Measurements from ENCODE around the gene ZNF205. TPM values are rescaled to one million over a fixed set of nuclear protein-coding genes. Genes with fewer than 3 reads are reported as not detected.

The ZNF205 gene
- total RNA-seq, 1 donor from 2014 or later: 31.6 TPM

DNA sequence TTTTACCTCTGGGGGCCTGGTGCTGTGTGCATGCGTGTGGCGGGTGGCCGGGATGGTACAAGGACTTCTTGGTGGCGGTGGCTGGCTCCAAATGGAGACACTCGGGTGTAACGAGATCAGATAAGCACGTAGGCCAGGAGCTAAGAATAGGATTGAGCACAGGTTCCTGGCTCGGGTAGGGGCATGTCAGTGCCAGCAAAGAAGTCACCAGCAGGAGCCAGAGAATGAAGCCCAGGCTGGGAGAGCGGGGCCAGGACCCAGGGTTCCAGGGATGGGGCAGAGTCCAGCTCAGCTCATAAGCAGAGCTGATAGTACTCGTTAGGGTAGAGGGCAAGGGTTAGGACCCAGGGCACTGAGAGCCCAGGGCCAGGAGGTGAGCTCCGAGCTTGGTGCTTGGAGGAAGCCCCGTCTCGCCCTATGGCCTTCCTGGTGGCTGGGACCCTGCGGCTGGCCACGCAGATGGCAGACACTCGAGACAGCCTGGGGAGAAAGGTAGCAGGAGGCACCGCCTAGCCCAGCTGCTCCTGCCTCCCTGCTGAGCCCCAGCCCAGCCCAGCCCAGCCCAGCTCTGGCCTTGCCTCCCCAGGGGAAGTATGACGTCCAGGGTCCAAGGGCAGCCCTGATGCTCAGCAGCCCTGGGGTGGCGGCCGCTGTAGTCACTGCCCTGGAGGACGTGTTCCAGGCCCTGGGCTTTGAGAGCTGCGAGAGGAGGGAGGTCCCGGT is 31.4 kb downstream of the ZNF205 start:
- peak; percentile 64 for DNase-seq
- peak overlapping the region; percentile 78 for H3K27ac Mint-ChIP-seq (ENCODE audit: unreplicated experiment)
- peak overlapping the region; percentile 59 for H3K4me3 Mint-ChIP-seq (ENCODE audit: unreplicated experiment)
- H3K4me1 Mint-ChIP-seq (ENCODE audit: low read depth, unreplicated experiment): peaks cover 9% of the 10 kb centered on the region
- H3K27me3 Mint-ChIP-seq (ENCODE audit: unreplicated experiment): peaks cover 11% of the 10 kb centered on the region
- peaks cover 6% of the 10 kb centered on the region for H3K9me3 Mint-ChIP-seq (ENCODE audit: unreplicated experiment)
- H3K36me3 Mint-ChIP-seq (ENCODE audit: unreplicated experiment): peaks cover 6% of the 10 kb centered on the region
- TF ChIP-seq, protein P1, sequence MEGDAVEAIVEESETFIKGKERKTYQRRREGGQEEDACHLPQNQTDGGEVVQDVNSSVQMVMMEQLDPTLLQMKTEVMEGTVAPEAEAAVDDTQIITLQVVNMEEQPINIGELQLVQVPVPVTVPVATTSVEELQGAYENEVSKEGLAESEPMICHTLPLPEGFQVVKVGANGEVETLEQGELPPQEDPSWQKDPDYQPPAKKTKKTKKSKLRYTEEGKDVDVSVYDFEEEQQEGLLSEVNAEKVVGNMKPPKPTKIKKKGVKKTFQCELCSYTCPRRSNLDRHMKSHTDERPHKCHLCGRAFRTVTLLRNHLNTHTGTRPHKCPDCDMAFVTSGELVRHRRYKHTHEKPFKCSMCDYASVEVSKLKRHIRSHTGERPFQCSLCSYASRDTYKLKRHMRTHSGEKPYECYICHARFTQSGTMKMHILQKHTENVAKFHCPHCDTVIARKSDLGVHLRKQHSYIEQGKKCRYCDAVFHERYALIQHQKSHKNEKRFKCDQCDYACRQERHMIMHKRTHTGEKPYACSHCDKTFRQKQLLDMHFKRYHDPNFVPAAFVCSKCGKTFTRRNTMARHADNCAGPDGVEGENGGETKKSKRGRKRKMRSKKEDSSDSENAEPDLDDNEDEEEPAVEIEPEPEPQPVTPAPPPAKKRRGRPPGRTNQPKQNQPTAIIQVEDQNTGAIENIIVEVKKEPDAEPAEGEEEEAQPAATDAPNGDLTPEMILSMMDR (IDR thresholded peaks at IDR 0.05; ENCODE audit: partially characterized antibody, unreplicated experiment): no peak

DNA sequence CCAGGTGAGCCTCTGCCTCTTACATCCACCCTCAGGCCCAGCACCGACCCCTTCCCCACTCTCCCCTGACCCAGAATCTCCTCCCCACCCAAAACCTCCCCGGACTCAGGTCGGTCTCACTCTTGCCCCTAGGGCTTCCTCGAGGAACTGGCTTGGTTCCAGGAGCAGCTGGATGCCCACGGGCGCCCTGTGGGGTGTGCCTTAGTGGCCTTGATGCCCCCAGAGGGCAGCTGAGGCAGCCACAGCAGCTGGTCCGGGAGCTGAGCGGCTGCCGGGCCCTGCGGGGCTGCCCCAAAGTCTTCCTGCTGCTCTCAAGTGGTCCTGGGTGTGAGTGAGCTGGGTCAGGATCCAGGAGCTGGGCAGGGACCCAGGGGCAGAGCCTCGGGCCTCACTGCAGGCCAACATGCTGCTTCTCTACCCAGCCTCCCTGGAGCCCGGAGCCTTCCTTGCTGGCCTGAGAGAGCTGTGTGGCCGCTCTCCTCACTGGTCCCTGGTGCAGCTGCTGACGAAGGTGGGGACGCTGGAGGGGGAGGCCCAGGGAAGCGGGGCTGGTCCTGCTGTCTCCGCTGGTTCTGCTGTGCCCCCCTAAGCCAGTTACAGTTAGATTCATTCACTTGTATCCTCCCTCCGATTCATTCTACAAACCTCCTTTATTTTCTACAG is 32.1 kb downstream of the ZNF205 start:
- Mint-ChIP-seq H3K27ac (ENCODE audit: unreplicated experiment) (peak overlapping the region; percentile 76), H3K9me3 (ENCODE audit: unreplicated experiment) (peaks cover 6% of the 10 kb centered on the region)
- no peak for DNase-seq

DNA sequence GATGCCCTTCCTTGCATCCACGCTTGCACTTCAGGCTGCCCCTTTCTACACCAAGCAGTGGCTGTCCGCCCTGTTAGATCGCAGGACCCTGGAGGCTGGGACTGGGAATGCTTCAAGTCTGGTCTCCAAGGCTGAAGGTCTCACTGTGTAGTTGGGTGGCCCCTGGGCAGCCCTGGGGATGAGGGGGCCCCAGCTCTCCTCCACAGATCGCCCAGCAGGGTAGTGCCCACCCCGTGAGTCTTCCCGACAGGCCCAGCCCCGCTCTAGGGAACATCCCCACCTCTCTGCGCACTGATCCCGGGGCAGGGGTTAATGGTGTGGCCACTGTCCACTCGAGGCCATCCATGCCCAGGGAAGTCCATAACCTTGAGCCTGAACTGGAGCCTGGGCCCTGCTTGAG is 32.8 kb downstream of the ZNF205 start:
- Mint-ChIP-seq H3K9me3 (ENCODE audit: unreplicated experiment) (peaks cover 9% of the 10 kb centered on the region), H3K36me3 (ENCODE audit: unreplicated experiment) (peaks cover 6% of the 10 kb centered on the region), H3K4me3 (ENCODE audit: unreplicated experiment) (peak overlapping the region; percentile 49), H3K27ac (ENCODE audit: unreplicated experiment) (peak overlapping the region; percentile 76), H3K4me1 (ENCODE audit: low read depth, unreplicated experiment) (peaks cover 11% of the 10 kb centered on the region), H3K27me3 (ENCODE audit: unreplicated experiment) (peaks cover 18% of the 10 kb centered on the region)
- no peak for DNase-seq
- TF ChIP-seq, protein P1 (IDR thresholded peaks at IDR 0.05; ENCODE audit: partially characterized antibody, unreplicated experiment): no peak

More for the DNA sequence above, 32.1 kb downstream of the ZNF205 start:
- TF ChIP-seq, protein P1 (IDR thresholded peaks at IDR 0.05; ENCODE audit: partially characterized antibody, unreplicated experiment): no peak
- Mint-ChIP-seq H3K4me1 (ENCODE audit: low read depth, unreplicated experiment) (peaks cover 11% of the 10 kb centered on the region), H3K36me3 (ENCODE audit: unreplicated experiment) (peaks cover 6% of the 10 kb centered on the region), H3K4me3 (ENCODE audit: unreplicated experiment) (peak overlapping the region; percentile 49), H3K27me3 (ENCODE audit: unreplicated experiment) (peaks cover 14% of the 10 kb centered on the region)

DNA sequence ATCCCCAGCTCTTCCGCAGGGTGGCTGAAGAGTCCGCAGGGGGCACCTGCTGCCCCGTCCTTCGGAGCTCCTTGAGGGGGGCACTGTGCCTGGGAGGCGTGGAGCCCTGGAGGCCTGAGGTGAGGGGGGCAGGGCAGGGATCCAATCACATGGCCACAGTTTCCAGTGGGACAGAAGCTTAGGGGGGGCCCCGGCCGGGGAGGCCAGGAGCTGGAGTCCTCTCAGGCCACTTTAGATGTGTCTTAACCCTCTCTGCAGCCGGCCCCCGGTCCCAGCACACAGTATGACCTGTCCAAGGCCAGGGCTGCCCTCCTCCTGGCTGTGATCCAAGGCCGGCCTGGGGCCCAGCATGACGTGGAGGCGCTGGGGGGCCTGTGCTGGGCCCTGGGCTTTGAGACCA is 33.3 kb downstream of the ZNF205 start:
- Mint-ChIP-seq H3K27me3 (ENCODE audit: unreplicated experiment) (peaks cover 22% of the 10 kb centered on the region), H3K9me3 (ENCODE audit: unreplicated experiment) (peaks cover 13% of the 10 kb centered on the region), H3K4me1 (ENCODE audit: low read depth, unreplicated experiment) (peaks cover 11% of the 10 kb centered on the region), H3K36me3 (ENCODE audit: unreplicated experiment) (peaks cover 6% of the 10 kb centered on the region), H3K27ac (ENCODE audit: unreplicated experiment) (no peak overlapping the region), H3K4me3 (ENCODE audit: unreplicated experiment) (no peak overlapping the region)
- TF ChIP-seq, protein P1 (IDR thresholded peaks at IDR 0.05; ENCODE audit: partially characterized antibody, unreplicated experiment): no peak
- no peak for DNase-seq

All from glutamatergic neuron (in vitro differentiated cells).